Measurements from ENCODE around the gene CHIA. TPM values are rescaled to one million over a fixed set of nuclear protein-coding genes. Genes with fewer than 3 reads are reported as not detected.

Gene CHIA
- total and polyA plus RNA-seq, 9 of the 15 experiments (the other 6 are each of a cell fraction or from before 2014, with no cell fraction given) = not detected

- no peak for TF ChIP-seq RNF219 (CRISPR knock-in tag; IDR thresholded peaks at IDR 0.05)
- no peak for TF ChIP-seq BRF1 (IDR thresholded peaks at IDR 0.05; ENCODE audit: borderline replicate concordance, extremely low read depth, insufficient read length)
- no peak for TF ChIP-seq NR0B1 (IDR thresholded peaks at IDR 0.05; ENCODE audit: partially characterized antibody)
- TF ChIP-seq FOXJ3 (CRISPR knock-in tag; IDR thresholded peaks at IDR 0.05) = peak; percentile 99
- TF ChIP-seq SIN3A (IDR thresholded peaks at IDR 0.05; ENCODE audit: borderline replicate concordance in 2 of 2, control insufficient read depth in 1 of 2, low read depth in 2 of 2, low read length in 2 of 2) = peak in 1 of 2 experiments; percentile 38; a peak in 1 of 4 replicates
- TF ChIP-seq ZNF184 (CRISPR knock-in tag; IDR thresholded peaks at IDR 0.05) = no peak
- TF ChIP-seq BCLAF1 (IDR thresholded peaks at IDR 0.05; ENCODE audit: borderline replicate concordance in 1 of 2, control insufficient read depth in 1 of 2, low read depth in 2 of 2, low read length in 1 of 2) = no peak
- TF ChIP-seq IRF1 (CRISPR knock-in tag; IDR thresholded peaks at IDR 0.05; ENCODE audit: borderline replicate concordance) = no peak
- 0 out of 4 replicates have a peak, but pooled peaks of 1 of the 2 experiments have one; percentile 26 for TF ChIP-seq UBTF (IDR thresholded peaks at IDR 0.05; ENCODE audit: borderline replicate concordance in 1 of 2, low read depth in 2 of 2, low read length in 2 of 2)
- no peak for TF ChIP-seq ZZZ3 (IDR thresholded peaks at IDR 0.05)
- TF ChIP-seq HNRNPL (IDR thresholded peaks at IDR 0.05; ENCODE audit: low read depth, low read length) = no peak
- no peak for TF ChIP-seq PCBP2 (IDR thresholded peaks at IDR 0.05; ENCODE audit: low read depth, low read length, poor library complexity, severe bottlenecking)
- TF ChIP-seq ZNF766 (CRISPR knock-in tag; conservative IDR thresholded peaks at IDR 0.05) = no peak
These were observed 55.6 kb downstream of the CHIA start (continued) for GRCh38 chr1:111346089-111346885.
